Measurements from ENCODE around the gene LPIN2. TPM values are rescaled to one million over a fixed set of nuclear protein-coding genes. Genes with fewer than 3 reads are reported as not detected.

Gene LPIN2
- total RNA-seq, 4 donors from 2014 or later = 4.2 to 8.6 (median 6.7) TPM

DNA sequence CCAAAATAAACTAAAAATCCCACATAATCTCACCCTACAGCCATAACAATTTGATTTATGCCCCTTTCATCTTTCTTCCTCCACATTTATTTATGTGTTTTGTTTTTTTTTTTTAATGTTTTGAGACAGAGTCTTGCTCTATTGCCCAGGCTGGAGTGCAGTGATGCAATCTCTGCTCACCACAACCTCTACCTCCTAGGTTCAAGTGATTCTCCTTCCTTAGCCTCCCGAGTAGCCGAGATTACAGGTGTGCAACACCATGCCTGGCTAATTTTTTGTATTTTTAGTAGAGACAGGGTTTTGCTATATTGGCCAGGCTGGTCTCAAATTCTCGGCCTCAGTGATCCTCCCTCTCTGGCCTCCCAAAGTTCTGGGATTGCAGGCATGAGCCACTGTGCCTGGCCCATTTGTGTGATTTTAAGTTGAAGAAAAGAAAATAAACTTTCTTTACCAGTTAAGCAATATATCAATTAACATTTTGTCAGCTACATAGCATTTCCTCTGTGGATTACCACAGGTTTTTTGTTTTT lies 35.9 kb upstream of the LPIN2 start:
- no peak overlapping the region for H3K4me3 ChIP-seq (ENCODE audit: low read depth, poor library complexity, severe bottlenecking)
- no peak for TF ChIP-seq POLR2A (IDR thresholded peaks at IDR 0.05)
- TF ChIP-seq, protein P1, sequence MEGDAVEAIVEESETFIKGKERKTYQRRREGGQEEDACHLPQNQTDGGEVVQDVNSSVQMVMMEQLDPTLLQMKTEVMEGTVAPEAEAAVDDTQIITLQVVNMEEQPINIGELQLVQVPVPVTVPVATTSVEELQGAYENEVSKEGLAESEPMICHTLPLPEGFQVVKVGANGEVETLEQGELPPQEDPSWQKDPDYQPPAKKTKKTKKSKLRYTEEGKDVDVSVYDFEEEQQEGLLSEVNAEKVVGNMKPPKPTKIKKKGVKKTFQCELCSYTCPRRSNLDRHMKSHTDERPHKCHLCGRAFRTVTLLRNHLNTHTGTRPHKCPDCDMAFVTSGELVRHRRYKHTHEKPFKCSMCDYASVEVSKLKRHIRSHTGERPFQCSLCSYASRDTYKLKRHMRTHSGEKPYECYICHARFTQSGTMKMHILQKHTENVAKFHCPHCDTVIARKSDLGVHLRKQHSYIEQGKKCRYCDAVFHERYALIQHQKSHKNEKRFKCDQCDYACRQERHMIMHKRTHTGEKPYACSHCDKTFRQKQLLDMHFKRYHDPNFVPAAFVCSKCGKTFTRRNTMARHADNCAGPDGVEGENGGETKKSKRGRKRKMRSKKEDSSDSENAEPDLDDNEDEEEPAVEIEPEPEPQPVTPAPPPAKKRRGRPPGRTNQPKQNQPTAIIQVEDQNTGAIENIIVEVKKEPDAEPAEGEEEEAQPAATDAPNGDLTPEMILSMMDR (IDR thresholded peaks at IDR 0.05) = no peak
- DNase-seq (ENCODE audit: low spot score in 2 of 2) = peak in 1 of 2 donors; percentile 34
- 95 to 97% methylated on average over 3 of the region's 3 CpGs for WGBS, 2 donors
- intact Hi-C loops (cut with DNase I; ENCODE audit: low total_unique reads) = no loop called here

DNA sequence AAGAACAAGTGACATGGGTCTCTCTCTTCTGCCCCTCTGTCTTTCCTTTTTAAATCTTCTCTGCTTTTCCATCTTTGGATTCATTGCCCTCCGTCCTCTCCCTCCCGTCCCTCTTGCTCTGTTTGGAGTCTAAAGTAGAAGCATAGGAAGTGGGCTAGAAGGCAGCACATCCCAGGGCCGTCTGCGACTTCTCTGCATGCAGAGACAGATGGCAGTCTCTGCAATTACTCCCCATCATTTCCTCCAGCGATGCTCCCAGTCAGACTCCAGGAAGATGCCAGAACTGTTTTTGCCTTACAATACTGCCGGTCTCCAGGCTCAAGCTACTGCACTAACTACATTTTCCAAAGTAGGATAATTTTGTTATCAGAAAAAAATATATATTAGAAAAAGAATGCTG lies 35.2 kb upstream of the LPIN2 start:
- intact Hi-C loops (cut with DNase I; ENCODE audit: low total_unique reads) = no loop called here
- TF ChIP-seq, protein P1 (IDR thresholded peaks at IDR 0.05) = no peak
- no peak for TF ChIP-seq POLR2A (IDR thresholded peaks at IDR 0.05)
- no peak overlapping the region for H3K4me3 ChIP-seq (ENCODE audit: low read depth, poor library complexity, severe bottlenecking)
- peak in 1 of 2 donors; percentile 59 for DNase-seq (ENCODE audit: low spot score in 2 of 2)
- WGBS, 2 donors = 33 to 39% methylated on average over 6 of the region's 6 CpGs

DNA sequence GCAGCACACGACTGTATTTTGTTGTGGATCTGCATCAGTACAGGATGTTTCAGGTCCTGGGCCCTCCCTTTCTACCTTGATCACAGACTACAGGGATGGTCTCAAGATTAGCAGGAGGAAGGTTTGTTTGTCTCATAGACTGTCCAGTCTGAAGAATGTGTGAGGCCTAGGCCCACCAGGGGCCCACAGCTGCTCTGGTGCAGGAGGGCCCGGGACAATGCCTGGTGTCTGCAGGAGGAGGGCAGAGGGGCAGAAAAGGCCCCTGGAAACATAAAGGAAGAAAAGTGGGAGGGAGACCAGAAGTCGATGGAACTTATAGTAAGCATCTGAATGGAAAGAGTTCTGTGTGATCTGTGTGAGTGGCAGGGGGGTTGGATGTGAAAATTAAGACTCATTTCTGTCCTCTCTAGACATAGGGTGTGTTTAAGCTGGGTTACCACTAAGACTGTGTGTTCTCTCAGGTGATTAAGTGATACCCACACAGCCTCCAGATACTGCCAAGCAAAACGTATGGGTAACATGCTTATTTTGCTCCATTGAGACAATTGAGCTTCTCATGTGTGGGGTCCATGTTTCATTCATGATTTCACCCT lies 33.4 kb upstream of the LPIN2 start:
- no peak overlapping the region for H3K4me3 ChIP-seq (ENCODE audit: low read depth, poor library complexity, severe bottlenecking)
- no peak for DNase-seq (ENCODE audit: low spot score in 2 of 2)
- WGBS, 2 donors = 85 to 89% methylated on average over 4 of the region's 4 CpGs
- intact Hi-C loops (cut with DNase I; ENCODE audit: low total_unique reads) = no loop called here
- TF ChIP-seq, protein P1 (IDR thresholded peaks at IDR 0.05) = no peak
- TF ChIP-seq POLR2A (IDR thresholded peaks at IDR 0.05) = no peak

DNA sequence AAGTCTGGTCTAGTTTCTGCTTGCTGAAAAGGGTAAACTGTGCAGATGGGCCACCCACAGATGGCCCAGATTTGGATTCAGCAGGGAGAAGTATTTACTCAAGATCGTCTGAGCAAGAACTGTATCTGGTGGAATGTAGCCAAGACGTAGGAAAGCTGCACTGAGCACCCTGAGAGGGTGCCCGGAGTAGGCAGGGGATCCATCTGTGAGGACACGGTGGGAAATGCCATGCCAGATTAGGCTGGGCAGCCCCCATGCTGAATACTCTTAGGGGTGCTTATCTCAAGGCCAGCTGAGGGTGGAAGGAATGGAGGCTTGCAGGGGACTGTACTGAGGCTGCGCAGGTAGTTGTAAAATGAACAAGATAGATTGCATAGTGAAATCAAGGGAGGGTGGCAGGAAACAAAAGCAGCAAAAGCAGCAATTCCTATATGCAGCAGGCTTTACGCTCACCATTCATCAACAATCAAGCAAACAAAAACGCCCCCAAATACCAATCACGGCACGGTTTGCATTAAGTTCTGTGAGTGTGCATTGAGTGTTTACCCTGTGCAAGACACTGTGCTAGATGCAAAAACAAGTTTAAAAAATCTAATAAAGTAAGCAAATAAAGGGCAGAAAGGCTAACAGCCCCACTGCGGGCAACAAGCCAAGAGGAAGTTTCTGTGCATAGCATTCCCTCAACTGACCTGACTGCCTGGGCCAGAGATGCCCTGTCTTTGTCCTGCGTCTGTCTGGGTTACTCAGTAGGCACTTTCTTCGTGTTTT lies 32.2 kb upstream of the LPIN2 start:
- TF ChIP-seq, protein P1 (IDR thresholded peaks at IDR 0.05) = no peak
- TF ChIP-seq POLR2A (IDR thresholded peaks at IDR 0.05) = no peak
- WGBS, 2 donors = 55 to 67% methylated on average over 12 of the region's 12 CpGs
- no peak overlapping the region for H3K4me3 ChIP-seq (ENCODE audit: low read depth, poor library complexity, severe bottlenecking)
- no peak for DNase-seq (ENCODE audit: low spot score in 2 of 2)
- intact Hi-C loops (cut with DNase I; ENCODE audit: low total_unique reads) = no loop called here

DNA sequence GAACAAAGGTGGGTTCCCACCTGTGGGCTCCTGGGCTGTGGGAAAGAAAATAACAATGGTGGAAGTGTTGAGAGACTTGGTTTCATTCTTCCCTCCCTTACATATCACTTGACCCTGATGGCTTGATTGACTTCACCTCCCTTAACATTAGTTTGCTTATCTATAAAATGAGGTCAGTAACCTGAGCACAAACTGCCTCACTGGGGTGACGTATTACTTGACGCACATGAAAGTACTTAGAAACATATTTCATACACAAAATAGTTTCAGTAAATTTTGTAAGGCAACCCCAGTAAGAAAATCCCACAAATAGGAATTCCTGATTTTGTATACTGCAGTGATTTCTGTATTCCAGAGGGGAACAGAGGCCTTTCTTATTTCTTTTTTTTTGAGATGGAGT lies 29.4 kb upstream of the LPIN2 start:
- no peak for TF ChIP-seq POLR2A (IDR thresholded peaks at IDR 0.05)
- TF ChIP-seq, protein P1 (IDR thresholded peaks at IDR 0.05) = no peak
- intact Hi-C loops (cut with DNase I; ENCODE audit: low total_unique reads) = no loop called here
- 80 to 92% methylated on average over 2 of the region's 2 CpGs for WGBS, 2 donors
- DNase-seq (ENCODE audit: low spot score in 2 of 2) = peak in 1 of 2 donors; percentile 6
- H3K4me3 ChIP-seq (ENCODE audit: low read depth, poor library complexity, severe bottlenecking) = no peak overlapping the region

All from lower leg skin (tissue), 4 donors.